ENCODE data around the gene FBXO41.

FBXO41 gene

GRCh38 chr2:73286134-73286655 lies 1.9 kb upstream of the FBXO41 start:
- TF ChIP-seq, protein P1, sequence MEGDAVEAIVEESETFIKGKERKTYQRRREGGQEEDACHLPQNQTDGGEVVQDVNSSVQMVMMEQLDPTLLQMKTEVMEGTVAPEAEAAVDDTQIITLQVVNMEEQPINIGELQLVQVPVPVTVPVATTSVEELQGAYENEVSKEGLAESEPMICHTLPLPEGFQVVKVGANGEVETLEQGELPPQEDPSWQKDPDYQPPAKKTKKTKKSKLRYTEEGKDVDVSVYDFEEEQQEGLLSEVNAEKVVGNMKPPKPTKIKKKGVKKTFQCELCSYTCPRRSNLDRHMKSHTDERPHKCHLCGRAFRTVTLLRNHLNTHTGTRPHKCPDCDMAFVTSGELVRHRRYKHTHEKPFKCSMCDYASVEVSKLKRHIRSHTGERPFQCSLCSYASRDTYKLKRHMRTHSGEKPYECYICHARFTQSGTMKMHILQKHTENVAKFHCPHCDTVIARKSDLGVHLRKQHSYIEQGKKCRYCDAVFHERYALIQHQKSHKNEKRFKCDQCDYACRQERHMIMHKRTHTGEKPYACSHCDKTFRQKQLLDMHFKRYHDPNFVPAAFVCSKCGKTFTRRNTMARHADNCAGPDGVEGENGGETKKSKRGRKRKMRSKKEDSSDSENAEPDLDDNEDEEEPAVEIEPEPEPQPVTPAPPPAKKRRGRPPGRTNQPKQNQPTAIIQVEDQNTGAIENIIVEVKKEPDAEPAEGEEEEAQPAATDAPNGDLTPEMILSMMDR (conservative IDR thresholded peaks at IDR 0.05) = no peak
- H3K27ac ChIP-seq = no peak overlapping the region

- TF ChIP-seq, protein P1 (conservative IDR thresholded peaks at IDR 0.05) = no peak
- peak overlapping the region; percentile 90; the same call in 1 of the 2 replicates for H3K27ac ChIP-seq
These were observed 971 bp upstream of the FBXO41 start for GRCh38 chr2:73285159-73285739.

GRCh38 chr2:73283545-73284295 lies 558 bp downstream of the FBXO41 start:
- TF ChIP-seq, protein P1 (conservative IDR thresholded peaks at IDR 0.05) = no peak
- peak overlapping the region; percentile 90 for H3K27ac ChIP-seq

DNA sequence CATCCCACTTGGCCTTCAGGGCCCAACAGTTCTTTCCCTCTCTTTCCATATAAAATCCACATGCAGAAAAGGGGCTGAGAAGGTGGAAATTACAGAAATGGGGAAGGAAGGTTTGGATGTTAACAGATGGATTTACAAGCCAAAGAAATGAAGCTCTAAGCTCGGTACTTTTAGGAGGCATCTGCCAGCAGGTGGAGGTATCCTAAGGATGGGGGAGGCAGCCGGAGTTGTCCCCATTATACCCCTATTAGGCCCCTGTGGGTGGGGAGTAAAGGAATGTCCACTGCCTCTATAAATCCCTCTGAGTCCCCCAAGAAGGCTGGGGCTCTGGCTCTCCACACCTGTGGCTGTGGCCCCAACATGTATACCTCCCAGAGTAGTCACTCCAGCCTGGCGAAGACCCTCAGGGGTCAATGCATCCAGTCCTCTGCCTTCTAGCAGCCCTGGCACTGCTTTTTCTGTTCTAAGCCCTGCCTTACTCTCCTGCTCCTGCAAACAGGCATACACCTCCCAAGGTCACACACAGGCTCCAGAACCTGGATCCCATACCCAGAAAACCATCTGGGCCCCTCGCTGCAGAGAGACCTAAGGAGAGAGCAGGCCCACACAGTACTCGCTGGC lies 1.2 kb downstream of the FBXO41 start:
- TF ChIP-seq, protein P1 (conservative IDR thresholded peaks at IDR 0.05) = 0 out of 2 replicates have a peak, but pooled peaks have one; percentile 26
- H3K27ac ChIP-seq = peak overlapping the region; percentile 90

DNA sequence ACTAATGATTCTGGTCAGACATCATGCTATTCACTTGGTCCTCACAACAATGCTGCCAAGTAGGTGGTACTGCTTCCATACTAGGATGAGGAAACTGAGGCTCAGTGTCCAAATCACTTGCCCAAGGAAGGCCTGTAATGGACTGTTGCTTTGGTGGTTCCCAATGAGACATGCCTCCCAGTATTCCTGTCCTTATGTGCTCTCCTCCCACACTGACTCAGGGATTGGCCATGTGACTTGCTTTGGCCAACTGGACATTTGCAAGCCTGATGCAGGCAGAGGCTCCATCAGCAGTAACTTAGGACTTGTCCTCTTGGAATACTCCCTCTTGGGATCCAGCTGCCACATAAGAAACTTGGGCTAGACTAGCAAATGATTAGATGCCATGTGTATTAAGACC lies 3.0 kb downstream of the FBXO41 start:
- no peak overlapping the region for H3K27ac ChIP-seq
- TF ChIP-seq, protein P1 (conservative IDR thresholded peaks at IDR 0.05) = no peak

- TF ChIP-seq, protein P1 (conservative IDR thresholded peaks at IDR 0.05) = no peak
These were observed 4.4 kb downstream of the FBXO41 start for GRCh38 chr2:73279852-73280251.

DNA sequence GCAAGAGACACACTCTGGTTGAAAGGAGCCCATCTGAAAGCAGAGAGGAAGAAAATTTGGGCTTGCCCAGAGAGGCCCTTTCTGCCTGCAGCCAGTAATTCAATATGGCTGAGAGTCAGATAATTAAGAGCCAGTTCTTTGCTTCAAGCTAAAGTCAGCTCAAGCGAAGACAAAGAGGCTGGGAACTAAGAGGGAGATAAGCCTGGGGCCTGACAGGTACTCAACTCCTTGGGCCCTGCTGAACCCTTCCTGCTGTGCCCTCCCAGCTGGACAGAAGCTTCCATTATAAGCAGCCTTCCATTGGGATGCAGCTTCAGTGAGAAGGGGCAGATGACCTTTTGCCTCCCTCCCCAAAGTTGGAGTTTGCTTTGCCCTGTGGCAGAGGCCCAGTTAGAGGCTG lies 12.0 kb downstream of the FBXO41 start:
- TF ChIP-seq, protein P1 (conservative IDR thresholded peaks at IDR 0.05) = no peak
- no peak overlapping the region for H3K27ac ChIP-seq

More at GRCh38 chr2:73279852-73280251, 4.4 kb downstream of the FBXO41 start:
- no peak overlapping the region for H3K27ac ChIP-seq

All from VCaP (cell line).